Keratinocyte (primary cell): ENCODE results near the gene CERK.

ENCODE experiments used
- CTCF ChIP-seq, 3 experiments: IDR thresholded peaks in 1 of 3; conservative IDR thresholded peaks in 1 of 3; optimal IDR thresholded peaks in 1 of 3; 2 replicates in 2 of 3; 3 replicates in 1 of 3; pipeline versions ENCODE3 to v1.5.1; 2011; ENCODE audit warnings: low read length in 3 of 3, mild to moderate bottlenecking in 3 of 3, moderate library complexity in 2 of 3, control low read depth in 1 of 3, inconsistent platforms in 1 of 3; ENCODE audit not compliant: insufficient read depth in 2 of 3; ENCODE audit errors: extremely low read depth in 1 of 3
- EZH2 ChIP-seq: IDR thresholded peaks from one replicate; pipeline ENCODE4 v1.6.1; 2012; ENCODE audit warnings: inconsistent platforms, mild to moderate bottlenecking, low read length, moderate library complexity

- no peak for TF ChIP-seq CTCF (optimal IDR thresholded peaks at IDR 0.05 in 1 of 3, IDR thresholded peaks at IDR 0.05 in 1 of 3, conservative IDR thresholded peaks at IDR 0.05 in 1 of 3; ENCODE audit: extremely low read depth in 1 of 3, insufficient read depth in 2 of 3, low read length in 3 of 3)
- TF ChIP-seq EZH2, result no peak
Measured at GRCh38 chr22:46766611-46767010, 28.6 kb upstream of the CERK start.
